CD4-positive, CD25-positive, alpha-beta regulatory T cell (primary cell): Measurements from ENCODE around the gene LRG1. TPM values are rescaled to one million over a fixed set of nuclear protein-coding genes. Genes with fewer than 3 reads are reported as not detected.

Source experiments
- ATAC-seq, 2 donors: fragments of 150-1000 bp; cut with Tn5 transposase; one replicate each; pipeline ENCODE4 v1.10.0; 2021; ENCODE audit warnings: low read depth in 2 of 2, moderate number of reproducible peaks in 2 of 2, moderate library complexity in 1 of 2
- DNase-seq, 3 donors: peaks; one replicate each; pipeline versions ENCODE4 v3.0.0 to v3.0.0-alpha.2; 2012 to 2022; ENCODE audit warnings: mixed read lengths in 1 of 3
- H3K27ac ChIP-seq: one replicate; pipeline ENCODE4 v1.7.0; 2013; ENCODE audit warnings: mild to moderate bottlenecking, low read length; ENCODE audit not compliant: insufficient read depth, poor library complexity, severe bottlenecking
- H3K27me3 ChIP-seq: one replicate; pipeline ENCODE4 v1.7.0; 2013; ENCODE audit warnings: low read length; ENCODE audit not compliant: control insufficient read depth, insufficient read depth
- H3K36me3 ChIP-seq: one replicate; pipeline ENCODE4 v1.7.0; 2013; ENCODE audit warnings: mild to moderate bottlenecking, low read length, moderate library complexity; ENCODE audit not compliant: control insufficient read depth, insufficient read depth
- H3K4me1 ChIP-seq: 2 replicates; pipeline ENCODE4 v1.7.0; 2013; ENCODE audit warnings: mild to moderate bottlenecking, low read length; ENCODE audit not compliant: insufficient read depth, control insufficient read depth, poor library complexity, severe bottlenecking
- H3K4me3 ChIP-seq: one replicate; pipeline ENCODE4 v1.7.0; 2013; ENCODE audit warnings: low read depth, mild to moderate bottlenecking, low read length, moderate library complexity
- H3K9me3 ChIP-seq, 2 experiments: 1 replicate in 1 of 2; 2 replicates in 1 of 2; pipeline ENCODE4 v1.7.0; 2013; ENCODE audit warnings: low read length in 2 of 2, mild to moderate bottlenecking in 1 of 2, moderate library complexity in 1 of 2; ENCODE audit not compliant: control insufficient read depth in 2 of 2
- H3K27ac Mint-ChIP-seq, 3 donors: one replicate each; pipeline ENCODE4 v1.8.0; 2020 to 2022; ENCODE audit warnings: mild to moderate bottlenecking in 3 of 3, mixed read lengths in 3 of 3, moderate library complexity in 2 of 3
- H3K27me3 Mint-ChIP-seq: one replicate; pipeline ENCODE4 v1.8.0; 2022; ENCODE audit warnings: mild to moderate bottlenecking, mixed read lengths
- H3K36me3 Mint-ChIP-seq: one replicate; pipeline ENCODE4 v1.8.0; 2020; ENCODE audit warnings: mixed read lengths
- H3K4me1 Mint-ChIP-seq, 4 donors: one replicate each; pipeline ENCODE4 v1.8.0; 2020 to 2022; ENCODE audit warnings: mixed read lengths in 4 of 4, mild to moderate bottlenecking in 1 of 4
- H3K4me3 Mint-ChIP-seq, 4 donors: one replicate each; pipeline ENCODE4 v1.8.0; 2020 to 2022; ENCODE audit warnings: mild to moderate bottlenecking in 4 of 4, mixed read lengths in 4 of 4, moderate library complexity in 3 of 4
- H3K9me3 Mint-ChIP-seq, 7 donors: one replicate each; pipeline ENCODE4 v1.8.0; 2020 to 2022; ENCODE audit warnings: mixed read lengths in 7 of 7, mild to moderate bottlenecking in 3 of 7, moderate library complexity in 2 of 7
- polyA plus RNA-seq, 4 donors: library from polyadenylated mRNA; unstranded; fragments of 300-500 nt; fragmentation: Illumina TruSeq; gene quantifications; one replicate each; pipeline ENCODE4 v1.2.3, GENCODE V29; 2021
- total RNA-seq: library from RNA; stranded (reverse); gene quantifications from one replicate; pipeline ENCODE4 v1.2.3, GENCODE V29; 2022

LRG1 gene
- total and polyA plus RNA-seq, 5 donors from 2014 or later = 0.47 to 1.4 (median 1.1) TPM

DNA sequence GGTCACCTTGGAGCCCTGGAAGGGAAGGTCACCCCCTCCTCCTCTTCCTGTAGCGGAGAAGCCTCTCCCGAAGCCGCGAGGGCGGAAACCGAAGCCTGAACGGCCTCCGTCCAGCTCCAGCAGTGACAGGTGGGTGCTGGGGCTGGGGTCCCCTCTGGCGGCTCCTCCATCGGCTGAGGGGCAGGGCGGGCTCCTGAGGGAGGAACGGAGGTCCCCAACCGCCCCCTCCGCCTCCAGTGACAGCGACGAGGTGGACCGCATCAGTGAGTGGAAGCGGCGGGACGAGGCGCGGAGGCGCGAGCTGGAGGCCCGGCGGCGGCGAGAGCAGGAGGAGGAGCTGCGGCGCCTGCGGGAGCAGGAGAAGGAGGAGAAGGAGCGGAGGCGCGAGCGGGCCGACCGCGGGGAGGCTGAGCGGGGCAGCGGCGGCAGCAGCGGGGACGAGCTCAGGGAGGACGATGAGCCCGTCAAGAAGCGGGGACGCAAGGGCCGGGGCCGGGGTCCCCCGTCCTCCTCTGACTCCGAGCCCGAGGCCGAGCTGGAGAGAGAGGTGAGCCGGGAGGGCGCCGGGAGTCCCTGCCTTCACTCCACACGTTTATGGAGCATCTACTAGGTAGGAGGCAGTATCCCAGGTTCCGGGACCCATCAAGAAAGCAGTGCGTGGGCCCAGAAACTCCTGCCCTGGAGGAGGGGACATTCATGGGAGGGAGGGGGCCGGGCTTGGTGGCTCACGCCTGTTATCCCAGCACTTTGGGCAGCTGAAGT lies 45.7 kb downstream of the LRG1 start:
- Histone ChIP-seq H3K4me3 (no peak overlapping the region), H3K27me3 (no peaks in the 10 kb centered on the region), H3K9me3 (no peaks in the 10 kb centered on the region), H3K27ac (no peak overlapping the region), H3K4me1 (no peaks in the 10 kb centered on the region), H3K36me3 (peaks cover 40% of the 10 kb centered on the region)
- ATAC-seq (no peak), DNase-seq (no peak)
- no peaks in the 10 kb centered on the region for H3K4me1 Mint-ChIP-seq
- no peak overlapping the region for H3K4me3 Mint-ChIP-seq
- H3K9me3 Mint-ChIP-seq = no peaks in the 10 kb centered on the region
- H3K36me3 Mint-ChIP-seq = peaks cover 5% of the 10 kb centered on the region
- no peak overlapping the region for H3K27ac Mint-ChIP-seq
- H3K27me3 Mint-ChIP-seq = no peaks in the 10 kb centered on the region

DNA sequence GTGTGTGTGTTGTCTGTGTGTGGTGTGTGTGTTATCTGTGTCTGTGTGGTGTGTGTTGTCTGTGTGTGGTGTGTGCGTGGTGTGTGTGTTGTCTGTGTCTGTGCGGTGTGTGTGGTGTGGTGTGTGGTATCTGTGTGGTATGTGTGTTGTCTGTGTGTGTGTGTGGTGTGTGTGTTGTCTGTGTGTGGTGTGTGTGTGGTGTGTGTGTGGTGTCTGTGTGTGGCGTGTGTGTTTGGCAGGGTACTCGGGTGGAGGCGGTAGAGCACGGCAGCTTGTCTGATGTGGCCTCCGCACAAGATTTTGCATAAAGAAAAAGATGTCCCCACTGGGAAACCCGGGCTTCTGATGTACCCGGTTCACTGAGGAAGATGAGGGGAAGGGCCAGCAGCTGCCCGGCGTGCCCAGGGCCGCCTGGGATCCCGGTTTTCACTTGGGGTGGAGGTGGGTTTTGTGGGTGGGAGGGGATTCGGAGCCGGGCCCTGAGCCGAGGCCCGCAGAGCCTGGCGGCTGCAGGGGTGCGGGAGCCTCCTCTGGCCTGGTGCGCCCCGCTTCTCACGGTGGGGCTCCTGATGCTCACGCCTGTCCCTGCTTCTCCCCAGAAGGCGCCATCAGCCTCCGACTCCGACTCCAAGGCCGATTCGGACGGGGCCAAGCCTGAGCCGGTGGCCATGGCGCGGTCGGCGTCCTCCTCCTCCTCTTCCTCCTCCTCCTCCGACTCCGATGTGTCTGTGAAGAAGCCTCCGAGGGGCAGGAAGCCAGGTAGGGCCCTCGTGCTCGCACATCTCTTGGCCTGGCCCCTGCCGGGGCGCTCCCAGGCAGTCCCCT lies 46.5 kb downstream of the LRG1 start:
- no peaks in the 10 kb centered on the region for H3K4me1 Mint-ChIP-seq
- H3K9me3 Mint-ChIP-seq = no peaks in the 10 kb centered on the region
- no peak overlapping the region for H3K27ac Mint-ChIP-seq
- no peak for DNase-seq
- Histone ChIP-seq H3K27me3 (no peaks in the 10 kb centered on the region), H3K36me3 (peaks cover 34% of the 10 kb centered on the region), H3K4me1 (no peaks in the 10 kb centered on the region), H3K27ac (no peak overlapping the region), H3K4me3 (no peak overlapping the region), H3K9me3 (no peaks in the 10 kb centered on the region)
- no peaks in the 10 kb centered on the region for H3K27me3 Mint-ChIP-seq
- ATAC-seq = no peak
- H3K36me3 Mint-ChIP-seq = peaks cover 8% of the 10 kb centered on the region
- H3K4me3 Mint-ChIP-seq = no peak overlapping the region

DNA sequence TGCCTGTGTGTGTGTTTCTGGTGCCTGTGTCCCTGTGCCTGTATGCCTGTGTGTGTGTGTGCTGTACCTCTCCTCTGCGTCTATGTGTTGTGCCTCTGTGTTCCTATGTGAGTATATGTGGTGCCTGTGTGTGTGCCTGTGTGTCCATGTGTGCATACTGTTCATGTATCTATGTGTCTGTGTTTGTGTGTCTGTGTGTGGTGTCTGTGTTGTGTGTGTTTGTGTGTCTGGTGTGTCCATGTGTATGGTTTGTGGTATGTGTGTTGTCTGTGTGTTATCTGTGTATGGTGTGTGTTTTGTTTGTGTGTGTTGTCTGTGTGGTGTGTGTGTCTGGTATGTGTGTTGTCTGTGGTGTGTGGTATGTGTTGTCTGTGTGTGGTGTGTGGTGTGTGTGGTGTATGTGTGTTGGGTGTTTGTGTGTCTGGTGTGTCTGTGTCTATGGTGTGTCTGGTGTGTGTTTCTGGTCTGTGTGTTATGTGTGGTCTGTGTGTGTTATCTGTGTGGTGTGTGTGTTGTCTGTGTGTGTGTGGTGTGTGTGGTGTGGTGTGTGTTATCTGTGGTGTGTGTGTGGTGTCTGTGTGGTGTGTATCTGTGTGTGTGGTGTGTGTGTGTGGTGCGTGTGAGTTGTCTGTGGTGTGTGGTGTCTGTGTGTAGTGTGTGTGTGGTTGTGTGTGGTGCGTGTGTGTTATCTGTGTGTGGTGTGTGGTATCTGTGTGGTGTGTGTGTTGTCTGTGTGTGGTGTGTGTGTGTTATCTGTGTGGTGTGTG lies 47.3 kb downstream of the LRG1 start:
- ATAC-seq = no peak
- H3K4me3 ChIP-seq = no peak overlapping the region
- Mint-ChIP-seq H3K27ac (no peak overlapping the region), H3K4me3 (no peak overlapping the region), H3K9me3 (no peaks in the 10 kb centered on the region), H3K36me3 (peaks cover 9% of the 10 kb centered on the region), H3K27me3 (no peaks in the 10 kb centered on the region), H3K4me1 (peaks cover 0 to under 1% (median 0%) of the 10 kb centered on the region in 4 donors)
- peaks cover 28% of the 10 kb centered on the region for H3K36me3 ChIP-seq
- H3K9me3 ChIP-seq = no peaks in the 10 kb centered on the region
- no peak for DNase-seq
- no peak overlapping the region for H3K27ac ChIP-seq
- no peaks in the 10 kb centered on the region for H3K4me1 ChIP-seq
- H3K27me3 ChIP-seq = no peaks in the 10 kb centered on the region

DNA sequence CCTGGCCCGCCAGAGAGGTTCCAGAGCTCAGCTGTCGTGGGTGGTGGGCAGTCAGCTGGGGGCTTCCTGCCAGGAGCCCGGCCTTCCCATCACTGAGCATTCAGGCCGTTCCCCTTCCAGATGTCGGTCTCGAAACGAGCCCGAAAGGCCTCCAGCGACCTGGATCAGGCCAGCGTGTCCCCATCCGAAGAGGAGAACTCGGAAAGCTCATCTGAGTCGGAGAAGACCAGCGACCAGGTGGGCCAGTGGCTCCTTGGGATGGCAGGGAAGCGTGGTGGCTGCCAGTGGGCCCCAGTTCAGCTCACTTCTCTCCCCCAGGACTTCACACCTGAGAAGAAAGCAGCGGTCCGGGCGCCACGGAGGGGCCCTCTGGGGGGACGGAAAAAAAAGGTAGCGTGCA lies 48.4 kb downstream of the LRG1 start:
- DNase-seq (no peak), ATAC-seq (no peak)
- Histone ChIP-seq H3K4me1 (no peaks in the 10 kb centered on the region), H3K27me3 (no peaks in the 10 kb centered on the region), H3K36me3 (peaks cover 24% of the 10 kb centered on the region), H3K27ac (no peak overlapping the region), H3K4me3 (no peak overlapping the region), H3K9me3 (no peaks in the 10 kb centered on the region)
- Mint-ChIP-seq H3K27ac (no peak overlapping the region), H3K36me3 (peaks cover 16% of the 10 kb centered on the region), H3K4me3 (no peak overlapping the region), H3K9me3 (no peaks in the 10 kb centered on the region), H3K27me3 (no peaks in the 10 kb centered on the region), H3K4me1 (peaks cover 0 to 2% (median 0%) of the 10 kb centered on the region in 4 donors)

DNA sequence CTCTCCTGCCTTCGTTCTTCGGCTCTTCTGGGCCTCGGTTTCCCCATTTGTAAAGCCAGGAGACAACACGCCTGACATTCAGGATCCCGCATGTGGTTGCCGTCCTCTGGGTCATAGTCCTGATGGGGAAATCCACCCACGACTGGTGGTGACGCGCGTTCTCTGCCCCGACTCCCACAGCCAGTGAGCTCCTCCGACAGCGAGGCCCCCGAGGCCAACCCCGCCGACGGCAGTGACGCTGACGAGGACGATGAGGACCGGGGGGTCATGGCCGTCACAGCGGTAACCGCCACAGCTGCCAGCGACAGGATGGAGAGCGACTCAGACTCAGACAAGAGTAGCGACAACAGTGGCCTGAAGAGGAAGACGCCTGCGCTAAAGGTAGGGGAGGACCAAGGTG lies 51.3 kb downstream of the LRG1 start:
- no peak overlapping the region for H3K4me3 Mint-ChIP-seq

DNA sequence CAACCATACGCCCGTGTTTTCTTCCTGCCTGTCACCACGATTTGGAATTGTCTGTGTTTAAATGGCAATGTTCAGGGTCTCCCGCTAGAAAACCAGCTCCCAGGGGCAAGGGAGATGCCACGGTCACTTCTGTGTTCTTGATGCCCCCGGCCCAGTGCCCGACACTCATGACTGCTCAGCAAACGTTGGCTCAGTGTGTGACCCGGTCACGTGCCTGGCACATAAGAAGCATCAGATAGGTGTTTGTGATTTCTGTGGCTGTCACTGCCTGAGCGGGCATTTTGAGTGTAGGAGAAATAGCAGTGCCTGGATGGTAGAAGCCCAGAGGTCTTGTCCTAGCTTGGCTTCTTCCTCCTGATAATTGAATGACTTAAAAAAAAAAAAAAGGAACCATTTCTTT lies 52.3 kb downstream of the LRG1 start:
- H3K4me1 ChIP-seq = no peaks in the 10 kb centered on the region
- H3K36me3 ChIP-seq = peaks cover 24% of the 10 kb centered on the region
- Mint-ChIP-seq H3K4me3 (no peak overlapping the region), H3K4me1 (peaks cover 0 to 4% (median 0%) of the 10 kb centered on the region in 4 donors), H3K9me3 (no peaks in the 10 kb centered on the region), H3K27ac (no peak overlapping the region), H3K27me3 (no peaks in the 10 kb centered on the region), H3K36me3 (peaks cover 27% of the 10 kb centered on the region)
- DNase-seq (no peak), ATAC-seq (no peak)
- H3K27me3 ChIP-seq = no peaks in the 10 kb centered on the region
- H3K27ac ChIP-seq = no peak overlapping the region
- H3K9me3 ChIP-seq = no peaks in the 10 kb centered on the region
- no peak overlapping the region for H3K4me3 ChIP-seq

More for the DNA sequence above, 51.3 kb downstream of the LRG1 start:
- Mint-ChIP-seq H3K27ac (peak overlapping the region in 1 of 3 donors; percentile 60), H3K27me3 (no peaks in the 10 kb centered on the region), H3K36me3 (peaks cover 25% of the 10 kb centered on the region), H3K4me1 (peaks cover 0 to 3% (median 0%) of the 10 kb centered on the region in 4 donors), H3K9me3 (no peaks in the 10 kb centered on the region)
- no peaks in the 10 kb centered on the region for H3K27me3 ChIP-seq
- no peak for DNase-seq
- no peak for ATAC-seq
- H3K4me1 ChIP-seq = no peaks in the 10 kb centered on the region
- H3K4me3 ChIP-seq = no peak overlapping the region
- no peak overlapping the region for H3K27ac ChIP-seq
- peaks cover 18% of the 10 kb centered on the region for H3K36me3 ChIP-seq
- H3K9me3 ChIP-seq = no peaks in the 10 kb centered on the region
